CD4-positive, alpha-beta T cell treated with Interleukin-1 beta for 1 hour (primary cell): ENCODE results near the gene COL8A1.

ENCODE experiments used
- DNase-seq, 2 donors: peaks; one replicate each; pipeline ENCODE4 v3.0.0-alpha.2; 2020 to 2022

COL8A1 gene

GRCh38 chr3:99640214-99640851 is 1.9 kb downstream of the COL8A1 start:
- no peak for DNase-seq

GRCh38 chr3:99641480-99641879 is 3.1 kb downstream of the COL8A1 start:
- no peak for DNase-seq

- no peak for DNase-seq
Measured at GRCh38 chr3:99641982-99642381, 3.6 kb downstream of the COL8A1 start.

GRCh38 chr3:99644017-99644416 is 5.6 kb downstream of the COL8A1 start:
- no peak for DNase-seq

GRCh38 chr3:99644746-99645145 is 6.4 kb downstream of the COL8A1 start:
- DNase-seq = no peak

- DNase-seq = no peak
Measured at GRCh38 chr3:99645277-99646106, 7.1 kb downstream of the COL8A1 start.

- no peak for DNase-seq
Measured at GRCh38 chr3:99646107-99646435, 7.7 kb downstream of the COL8A1 start.

GRCh38 chr3:99647081-99647480 is 8.7 kb downstream of the COL8A1 start:
- DNase-seq = no peak

GRCh38 chr3:99648101-99648500 is 9.7 kb downstream of the COL8A1 start:
- no peak for DNase-seq

GRCh38 chr3:99648516-99648915 is 10.1 kb downstream of the COL8A1 start:
- no peak for DNase-seq

- no peak for DNase-seq
Measured at GRCh38 chr3:99651531-99651930, 13.1 kb downstream of the COL8A1 start.

GRCh38 chr3:99656624-99657023 is 18.2 kb downstream of the COL8A1 start:
- no peak for DNase-seq

- DNase-seq = no peak
Measured at GRCh38 chr3:99658274-99658673, 19.9 kb downstream of the COL8A1 start.

- no peak for DNase-seq
Measured at GRCh38 chr3:99659032-99659431, 20.6 kb downstream of the COL8A1 start.

- DNase-seq = no peak
Measured at GRCh38 chr3:99659951-99660350, 21.6 kb downstream of the COL8A1 start.

GRCh38 chr3:99662838-99663570 is 24.6 kb downstream of the COL8A1 start:
- DNase-seq = no peak

GRCh38 chr3:99663977-99664376 is 25.6 kb downstream of the COL8A1 start:
- no peak for DNase-seq

- DNase-seq = no peak
Measured at GRCh38 chr3:99665017-99665416, 26.6 kb downstream of the COL8A1 start.

- no peak for DNase-seq
Measured at GRCh38 chr3:99666201-99666600, 27.8 kb downstream of the COL8A1 start.

GRCh38 chr3:99668044-99668443 is 29.6 kb downstream of the COL8A1 start:
- DNase-seq = no peak

- DNase-seq = no peak
Measured at GRCh38 chr3:99669879-99670555, 31.6 kb downstream of the COL8A1 start.

- no peak for DNase-seq
Measured at GRCh38 chr3:99670556-99670950, 32.2 kb downstream of the COL8A1 start.

- DNase-seq = no peak
Measured at GRCh38 chr3:99674086-99674789, 35.8 kb downstream of the COL8A1 start.
